ENCODE results near the gene CYP27B1.

DNA sequence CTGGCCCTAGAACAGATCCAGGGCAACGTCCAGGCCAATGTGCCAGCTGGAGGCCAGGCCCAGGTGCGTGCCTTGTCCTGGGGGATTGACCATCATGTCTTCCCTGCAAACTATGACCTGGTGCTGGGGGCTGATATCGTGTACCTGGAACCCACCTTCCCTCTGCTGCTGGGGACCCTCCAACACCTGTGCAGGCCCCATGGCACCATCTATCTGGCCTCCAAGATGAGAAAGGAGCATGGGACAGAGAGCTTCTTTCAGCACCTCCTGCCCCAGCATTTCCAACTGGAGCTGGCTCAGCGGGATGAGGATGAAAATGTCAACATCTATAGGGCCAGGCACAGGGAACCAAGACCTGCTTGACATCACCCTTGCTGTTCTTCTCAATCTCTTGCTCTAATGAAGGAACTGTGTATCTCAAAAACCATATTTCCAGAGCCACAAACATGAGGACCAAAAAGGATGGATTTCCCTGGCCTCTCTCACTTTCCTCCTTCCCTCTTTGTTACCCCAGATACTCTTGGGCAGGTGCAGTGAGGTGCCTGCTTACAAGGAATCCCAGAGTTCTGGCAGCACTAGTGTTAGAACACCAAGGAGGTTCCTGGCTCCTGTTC, 13.5 kb upstream of the CYP27B1 start:
- TF ChIP-seq REST (IDR thresholded peaks at IDR 0.05; ENCODE audit: unreplicated experiment) (no peak), EZH2 (IDR thresholded peaks at IDR 0.05; ENCODE audit: low read depth, unreplicated experiment) (no peak), EZH2phosphoT487 (IDR thresholded peaks at IDR 0.05; ENCODE audit: unreplicated experiment) (no peak), POLR2AphosphoS5 (IDR thresholded peaks at IDR 0.05; ENCODE audit: low read depth) (no peak), ZNF462 (CRISPR knock-in tag; IDR thresholded peaks at IDR 0.05) (no peak), NANOG (IDR thresholded peaks at IDR 0.05; ENCODE audit: borderline replicate concordance) (no peak), ZNF114 (CRISPR knock-in tag; IDR thresholded peaks at IDR 0.05) (no peak), JUNB (IDR thresholded peaks at IDR 0.05; ENCODE audit: unreplicated experiment) (no peak)
- TF ChIP-seq, protein P1, sequence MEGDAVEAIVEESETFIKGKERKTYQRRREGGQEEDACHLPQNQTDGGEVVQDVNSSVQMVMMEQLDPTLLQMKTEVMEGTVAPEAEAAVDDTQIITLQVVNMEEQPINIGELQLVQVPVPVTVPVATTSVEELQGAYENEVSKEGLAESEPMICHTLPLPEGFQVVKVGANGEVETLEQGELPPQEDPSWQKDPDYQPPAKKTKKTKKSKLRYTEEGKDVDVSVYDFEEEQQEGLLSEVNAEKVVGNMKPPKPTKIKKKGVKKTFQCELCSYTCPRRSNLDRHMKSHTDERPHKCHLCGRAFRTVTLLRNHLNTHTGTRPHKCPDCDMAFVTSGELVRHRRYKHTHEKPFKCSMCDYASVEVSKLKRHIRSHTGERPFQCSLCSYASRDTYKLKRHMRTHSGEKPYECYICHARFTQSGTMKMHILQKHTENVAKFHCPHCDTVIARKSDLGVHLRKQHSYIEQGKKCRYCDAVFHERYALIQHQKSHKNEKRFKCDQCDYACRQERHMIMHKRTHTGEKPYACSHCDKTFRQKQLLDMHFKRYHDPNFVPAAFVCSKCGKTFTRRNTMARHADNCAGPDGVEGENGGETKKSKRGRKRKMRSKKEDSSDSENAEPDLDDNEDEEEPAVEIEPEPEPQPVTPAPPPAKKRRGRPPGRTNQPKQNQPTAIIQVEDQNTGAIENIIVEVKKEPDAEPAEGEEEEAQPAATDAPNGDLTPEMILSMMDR (conservative IDR thresholded peaks at IDR 0.05; ENCODE audit: low read depth in 2 of 2) = no peak
